Right ventricle myocardium superior (tissue), 1 donor: ENCODE data around the gene ACCS. TPM values are rescaled to one million over a fixed set of nuclear protein-coding genes. Genes with fewer than 3 reads are reported as not detected.
A peak's percentile ranks its signal among the peaks of the same experiment; 100 is the strongest.

Experiments
- ATAC-seq: fragments of 200-7000 bp; cut with Tn5 transposase; one replicate; pipeline ENCODE4 v1.9.1; 2020; ENCODE audit warnings: mild to moderate bottlenecking; ENCODE audit not compliant: poor library complexity
- DNase-seq: peaks from one replicate; pipeline ENCODE4 v3.0.0-alpha.2; 2020
- intact Hi-C: fragments of 100-400 bp; cut with DNase I; formaldehyde crosslinking; loops from one replicate; pipeline ENCODE4 v1.11.2; 2022
- total RNA-seq: library from RNA; stranded (reverse); fragmentation: NEBNext Ultra II Directional; extraction: Animal tissue kit (Norgen Biotek cat#: 25700); gene quantifications from one replicate; pipeline ENCODE4 v1.2.1, GENCODE V29; 2021
- donor health status: DM: no; HTN: yes; CAD: no; lungs with severe emphysema.

The ACCS gene
- total RNA-seq, 1 donor from 2014 or later = 6.3 TPM

DNA sequence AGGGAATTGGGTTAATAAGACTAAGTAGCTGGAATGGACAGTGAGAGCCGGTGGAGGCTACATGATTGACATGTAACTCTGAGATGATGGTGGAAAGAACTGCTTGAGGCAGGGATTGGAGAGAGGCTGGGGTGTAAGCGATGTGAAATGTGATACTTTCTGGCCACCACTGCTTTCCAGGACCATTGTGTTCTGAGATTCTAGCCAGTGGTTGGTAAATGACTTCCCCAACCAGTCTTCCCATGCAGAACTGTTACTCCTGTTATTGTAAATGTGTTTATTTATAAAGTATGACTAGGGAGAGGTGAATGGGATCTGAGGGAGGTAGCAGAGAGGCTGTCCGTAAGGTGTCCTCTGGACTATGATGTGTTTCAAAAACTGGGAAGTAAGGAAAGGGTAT, 47.5 kb downstream of the ACCS start:
- ATAC-seq = no peak
- no peak for DNase-seq
- intact Hi-C loops = no loop called here

- peak; percentile 31 for ATAC-seq
- intact Hi-C loops = no loop called here
- DNase-seq = no peak
Measured at GRCh38 chr11:44116234-44116830, 50.3 kb downstream of the ACCS start.

- DNase-seq (peak; percentile 52), ATAC-seq (peak; percentile 89)
- intact Hi-C loops = no loop called here
Measured at GRCh38 chr11:44120169-44120568, 54.1 kb downstream of the ACCS start.

DNA sequence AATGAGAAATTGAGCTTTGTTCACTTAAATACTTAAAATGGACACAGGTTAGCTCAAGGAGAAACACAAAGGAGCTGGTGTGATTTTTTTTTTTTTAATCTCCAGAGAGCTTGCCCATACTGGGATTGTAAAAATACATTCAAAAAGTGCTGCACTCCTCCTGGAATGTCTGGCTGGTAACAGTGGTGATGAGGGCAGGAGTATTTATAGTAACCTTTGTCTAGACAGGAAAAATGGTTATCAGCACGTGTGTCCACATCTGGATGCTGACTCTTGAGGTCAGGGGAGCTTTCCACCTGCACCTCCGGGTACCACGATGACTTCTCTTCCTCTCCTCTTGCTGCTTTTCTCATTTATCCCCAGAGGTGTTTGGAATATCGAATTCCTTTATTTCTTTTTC, 59.5 kb downstream of the ACCS start:
- peak; percentile 67 for ATAC-seq
- no peak for DNase-seq
- intact Hi-C loops = no loop called here

GRCh38 chr11:44126304-44126703, 60.2 kb downstream of the ACCS start:
- intact Hi-C loops = no loop called here
- no peak for DNase-seq
- no peak for ATAC-seq

GRCh38 chr11:44127130-44127529, 61.1 kb downstream of the ACCS start:
- no peak for ATAC-seq
- no peak for DNase-seq
- intact Hi-C loops = no loop called here

DNA sequence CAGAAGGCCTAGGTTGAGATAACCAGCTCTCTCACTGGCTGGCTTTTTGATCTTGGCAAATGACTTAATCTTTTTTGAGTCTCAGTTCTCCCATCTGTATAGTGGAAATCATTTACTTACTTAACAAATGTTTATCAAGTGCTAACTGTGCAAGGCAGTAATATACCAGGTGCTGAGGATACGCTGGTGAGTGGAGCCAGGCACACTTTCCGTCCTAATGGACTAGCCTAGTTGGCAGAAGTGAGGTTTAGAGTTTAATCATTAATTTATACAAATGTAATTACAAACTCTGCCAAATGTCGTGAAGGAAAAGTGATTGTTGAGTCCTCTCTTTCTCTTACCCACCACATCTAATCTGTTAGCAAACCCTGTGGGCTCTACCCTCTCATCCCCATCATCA, 62.7 kb downstream of the ACCS start:
- intact Hi-C loops = no loop called here
- ATAC-seq (no peak), DNase-seq (no peak)

DNA sequence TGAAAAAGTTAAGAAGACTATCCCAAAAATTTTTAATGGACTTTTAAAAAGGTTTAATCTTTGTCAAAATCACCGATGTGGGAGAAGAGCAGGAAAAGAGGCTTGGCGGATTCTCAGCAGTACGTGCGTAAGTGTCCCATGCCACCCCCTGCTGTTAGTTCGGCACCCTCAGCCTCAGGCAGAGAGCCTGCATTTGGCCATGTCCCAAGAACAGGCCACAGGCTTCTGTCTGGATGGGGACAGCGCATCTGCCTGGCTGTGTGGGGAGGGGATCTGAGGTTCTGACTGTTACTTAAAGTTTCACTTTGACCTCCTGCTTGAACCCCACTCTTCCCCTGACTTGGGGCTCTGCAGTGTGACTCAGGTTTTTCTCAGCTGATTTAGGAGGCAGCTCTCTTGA, 64.7 kb downstream of the ACCS start:
- DNase-seq = no peak
- peak; percentile 40 for ATAC-seq
- intact Hi-C loops = loop anchor here (5.0 kb wide), 1 partner anchor 407 kb away; no protein-coding TSS in a partner anchor

DNA sequence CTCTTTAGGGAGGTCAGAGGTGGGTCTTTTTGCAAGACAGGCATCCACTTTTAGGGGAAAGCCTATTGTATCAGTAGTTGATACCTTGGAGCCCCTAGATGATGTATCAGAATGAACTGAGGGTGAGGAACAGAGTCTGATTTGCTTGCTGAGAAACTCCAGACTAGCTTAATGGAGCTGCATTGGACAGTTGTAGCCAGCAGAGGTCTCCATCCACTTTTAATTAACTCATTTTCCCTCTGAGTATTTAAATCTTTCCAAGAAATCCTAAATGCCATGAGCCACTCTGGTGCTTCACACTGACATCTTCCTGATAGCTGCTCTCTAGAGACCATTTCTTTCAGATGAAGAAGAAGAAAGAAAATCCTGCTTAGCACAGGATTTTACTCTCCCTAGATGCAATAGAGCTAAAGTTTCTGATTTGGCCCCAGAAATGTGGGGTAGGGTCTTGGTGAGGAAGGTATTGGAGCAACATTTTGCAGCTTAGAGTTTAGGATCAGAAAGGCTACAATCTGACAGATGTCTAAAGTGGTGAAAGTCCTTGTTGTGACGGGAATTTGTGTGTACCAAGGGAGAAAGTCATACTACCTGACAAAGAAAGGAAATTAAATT, 67.4 kb downstream of the ACCS start:
- intact Hi-C loops = loop anchor here (5.0 kb wide), 1 partner anchor 404 kb away; no protein-coding TSS in a partner anchor
- ATAC-seq (peak; percentile 57), DNase-seq (no peak)

Other genes with a start within 250 kb of the ACCS start
- 14.7 TPM for gene ALKBH3, start 185.4 kb upstream of the ACCS start, total RNA-seq
- 21.0 TPM for gene C11orf96, start 123.6 kb upstream of the ACCS start, total RNA-seq
- gene ACCSL, start 18.3 kb upstream of the ACCS start, total RNA-seq = not detected
- 26.1 TPM for gene EXT2, start 29.4 kb downstream of the ACCS start, total RNA-seq
- gene ALX4, start 243.9 kb downstream of the ACCS start, total RNA-seq = 0.03 TPM